RCC 7860 (cell line): ENCODE data around the gene ENO4.

Source experiments
- DNase-seq: peaks from one replicate; pipeline ENCODE4 v3.0.0-alpha.2; 2015; ENCODE audit warnings: low spot score
- FAIRE-seq: peaks from 2 replicates; lab custom pipeline; 2012; peaks lifted over from hg19 to GRCh38; lab: Jason Lieb, UNC

ENO4 gene

GRCh38 chr10:116829711-116830110, 19.6 kb upstream of the ENO4 start:
- no peak for FAIRE-seq
- no peak for DNase-seq

GRCh38 chr10:116831086-116831485, 18.2 kb upstream of the ENO4 start:
- DNase-seq (no peak), FAIRE-seq (no peak)

- FAIRE-seq: no peak
These were observed 17.5 kb upstream of the ENO4 start for GRCh38 chr10:116831790-116832189.

GRCh38 chr10:116833986-116834985, 15.0 kb upstream of the ENO4 start:
- FAIRE-seq (no peak), DNase-seq (no peak)

More at GRCh38 chr10:116831790-116832189, 17.5 kb upstream of the ENO4 start:
- no peak for DNase-seq

GRCh38 chr10:116835658-116836057, 13.6 kb upstream of the ENO4 start:
- DNase-seq: no peak
- no peak for FAIRE-seq

- DNase-seq (no peak), FAIRE-seq (no peak)
These were observed 13.2 kb upstream of the ENO4 start for GRCh38 chr10:116836083-116836482.

- no peak for DNase-seq
- no peak for FAIRE-seq
These were observed 12.3 kb upstream of the ENO4 start for GRCh38 chr10:116836902-116837523.

- no peak for FAIRE-seq
- no peak for DNase-seq
These were observed 11.1 kb upstream of the ENO4 start for GRCh38 chr10:116838143-116838725.

- DNase-seq (no peak), FAIRE-seq (no peak)
These were observed 8.8 kb upstream of the ENO4 start for GRCh38 chr10:116840389-116841075.

- DNase-seq (peak; percentile 22), FAIRE-seq (no peak)
These were observed 3.5 kb upstream of the ENO4 start for GRCh38 chr10:116845823-116846222.

GRCh38 chr10:116848032-116848943, 1.0 kb upstream of the ENO4 start:
- no peak for DNase-seq
- no peak for FAIRE-seq

GRCh38 chr10:116848944-116849247, 403 bp upstream of the ENO4 start:
- DNase-seq: no peak

GRCh38 chr10:116850058-116850611, 836 bp downstream of the ENO4 start:
- FAIRE-seq: no peak
- no peak for DNase-seq

More at GRCh38 chr10:116848944-116849247, 403 bp upstream of the ENO4 start:
- no peak for FAIRE-seq

GRCh38 chr10:116852246-116852645, 2.9 kb downstream of the ENO4 start:
- FAIRE-seq: no peak
- DNase-seq: no peak

GRCh38 chr10:116853287-116853686, 4.0 kb downstream of the ENO4 start:
- DNase-seq: no peak
- FAIRE-seq: no peak

- DNase-seq (no peak), FAIRE-seq (no peak)
These were observed 4.4 kb downstream of the ENO4 start for GRCh38 chr10:116853701-116854100.

GRCh38 chr10:116857156-116857555, 7.9 kb downstream of the ENO4 start:
- DNase-seq (no peak), FAIRE-seq (no peak)

GRCh38 chr10:116861796-116862195, 12.5 kb downstream of the ENO4 start:
- FAIRE-seq (no peak), DNase-seq (no peak)

GRCh38 chr10:116864436-116864835, 15.1 kb downstream of the ENO4 start:
- DNase-seq (no peak), FAIRE-seq (no peak)

GRCh38 chr10:116866066-116866465, 16.8 kb downstream of the ENO4 start:
- DNase-seq (no peak), FAIRE-seq (no peak)
